Measurements from ENCODE around the gene NPHP1. TPM values are rescaled to one million over a fixed set of nuclear protein-coding genes. Genes with fewer than 3 reads are reported as not detected.
A peak's percentile ranks its signal among the peaks of the same experiment; 100 is the strongest.
"Not testable (repeated sequence)": the region's sequence is repeated elsewhere in the genome, so short reads cannot be mapped to it uniquely, and the experiment has no call there.

NPHP1 gene
- total RNA-seq, 6 experiments from 2014 or later = 5.5 to 8.7 (median 6.3) TPM

DNA sequence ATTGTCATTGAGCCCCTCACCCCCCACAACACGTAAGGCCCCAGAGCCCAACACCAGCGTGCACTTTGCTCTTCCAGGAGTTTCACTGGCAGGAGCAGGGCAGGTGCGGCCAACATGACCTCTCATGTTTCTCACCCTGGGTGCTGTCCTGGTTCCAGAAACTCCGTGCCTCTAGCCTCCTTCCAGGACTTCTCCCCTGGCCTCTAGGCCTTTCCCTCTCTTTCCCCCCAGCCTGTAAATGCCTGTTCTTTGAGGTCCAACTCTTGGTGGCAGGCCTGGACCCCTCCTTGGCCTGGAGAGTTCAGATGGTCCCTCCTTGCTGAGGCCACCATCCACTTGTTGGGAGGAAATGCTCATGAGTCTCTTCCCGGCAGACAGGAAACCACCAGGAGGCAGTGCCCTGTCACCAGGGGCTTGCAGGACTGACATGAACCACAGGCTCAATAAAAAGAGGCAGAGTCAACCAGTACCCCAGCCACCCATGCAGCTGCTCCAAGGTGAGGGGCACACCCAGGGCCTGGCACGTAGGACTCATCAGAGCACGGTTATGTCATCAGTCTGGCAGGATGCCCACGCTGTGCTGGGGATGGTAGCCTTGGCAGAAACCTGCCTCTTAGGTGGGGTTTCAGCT, 90.7 kb downstream of the NPHP1 start:
- Mint-ChIP-seq H3K27ac (no peak overlapping the region), H3K27me3 (ENCODE audit: insufficient read depth) (peaks cover 6% of the 10 kb centered on the region), H3K4me1 (ENCODE audit: low read depth) (peaks cover 35% of the 10 kb centered on the region), H3K9me3 (peaks cover 11% of the 10 kb centered on the region; the same call in 1 of the 2 replicates), H3K4me3 (peak overlapping the region; percentile 82), H3K36me3 (ENCODE audit: low read depth) (peaks cover 32% of the 10 kb centered on the region)
- TF ChIP-seq, protein P1, sequence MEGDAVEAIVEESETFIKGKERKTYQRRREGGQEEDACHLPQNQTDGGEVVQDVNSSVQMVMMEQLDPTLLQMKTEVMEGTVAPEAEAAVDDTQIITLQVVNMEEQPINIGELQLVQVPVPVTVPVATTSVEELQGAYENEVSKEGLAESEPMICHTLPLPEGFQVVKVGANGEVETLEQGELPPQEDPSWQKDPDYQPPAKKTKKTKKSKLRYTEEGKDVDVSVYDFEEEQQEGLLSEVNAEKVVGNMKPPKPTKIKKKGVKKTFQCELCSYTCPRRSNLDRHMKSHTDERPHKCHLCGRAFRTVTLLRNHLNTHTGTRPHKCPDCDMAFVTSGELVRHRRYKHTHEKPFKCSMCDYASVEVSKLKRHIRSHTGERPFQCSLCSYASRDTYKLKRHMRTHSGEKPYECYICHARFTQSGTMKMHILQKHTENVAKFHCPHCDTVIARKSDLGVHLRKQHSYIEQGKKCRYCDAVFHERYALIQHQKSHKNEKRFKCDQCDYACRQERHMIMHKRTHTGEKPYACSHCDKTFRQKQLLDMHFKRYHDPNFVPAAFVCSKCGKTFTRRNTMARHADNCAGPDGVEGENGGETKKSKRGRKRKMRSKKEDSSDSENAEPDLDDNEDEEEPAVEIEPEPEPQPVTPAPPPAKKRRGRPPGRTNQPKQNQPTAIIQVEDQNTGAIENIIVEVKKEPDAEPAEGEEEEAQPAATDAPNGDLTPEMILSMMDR (IDR thresholded peaks at IDR 0.05) = peak; percentile 69
- DNase-seq = peak; percentile 37

- Mint-ChIP-seq H3K36me3 (ENCODE audit: low read depth) (peaks cover 43% of the 10 kb centered on the region), H3K9me3 (peaks cover 11% of the 10 kb centered on the region; the same call in 1 of the 2 replicates), H3K4me1 (ENCODE audit: low read depth) (peaks cover 55% of the 10 kb centered on the region)
- H3K4me3 Mint-ChIP-seq; H3K27me3 Mint-ChIP-seq (ENCODE audit: insufficient read depth); DNase-seq; H3K27ac Mint-ChIP-seq: not testable (repeated sequence)
These were observed 96.5 kb downstream of the NPHP1 start for GRCh38 chr2:110108291-110108690.

DNA sequence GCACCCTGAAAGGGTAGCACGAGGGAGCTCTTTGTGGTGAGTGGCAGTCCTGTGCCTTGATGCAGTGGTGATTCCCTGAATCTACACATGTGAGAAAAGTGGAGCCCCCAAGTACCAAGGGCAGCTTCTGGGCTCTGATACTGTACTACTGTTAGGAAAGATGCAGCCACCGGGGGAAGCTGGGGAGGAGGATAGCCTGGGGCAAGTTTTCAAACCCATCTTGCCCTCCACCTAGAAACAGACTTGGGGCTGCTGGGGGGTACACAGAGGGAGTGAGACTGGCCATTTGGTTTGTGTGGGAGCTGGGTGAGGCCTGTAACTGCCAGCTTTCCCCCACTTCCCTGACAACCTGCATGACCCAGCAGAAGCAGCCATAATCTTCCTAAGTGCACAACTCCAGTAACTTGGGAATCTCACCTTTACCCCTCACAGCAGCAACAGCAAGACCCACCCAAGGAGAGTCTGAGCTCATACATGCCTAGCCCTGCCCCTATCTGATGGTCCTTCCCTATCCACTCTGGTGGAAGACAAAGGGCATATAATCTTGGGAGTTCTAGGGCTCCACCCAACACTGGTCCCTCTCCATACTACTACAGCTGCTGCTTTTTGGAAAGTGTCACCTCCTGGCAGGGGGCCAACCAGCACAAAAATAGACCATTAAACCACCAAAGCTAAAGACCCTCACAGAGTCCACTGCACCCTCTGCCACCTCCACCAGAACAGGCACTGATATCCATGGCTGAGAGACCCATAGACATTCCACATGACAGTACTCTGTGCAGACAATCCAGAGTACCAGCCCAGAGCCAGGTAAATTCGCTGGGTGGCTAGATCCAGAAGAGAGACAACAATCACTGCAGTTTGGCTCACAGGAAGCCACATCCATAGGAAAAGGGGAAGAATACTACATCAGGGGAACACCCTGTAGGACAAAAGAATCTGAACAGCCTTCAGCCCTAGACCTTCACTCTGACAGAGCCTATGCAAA, 97.4 kb downstream of the NPHP1 start:
- Mint-ChIP-seq H3K27me3 (ENCODE audit: insufficient read depth) (no peaks in the 10 kb centered on the region), H3K27ac (peak overlapping the region; percentile 20; the same call in 1 of the 2 replicates), H3K4me1 (ENCODE audit: low read depth) (peaks cover 64% of the 10 kb centered on the region), H3K4me3 (no peak overlapping the region), H3K36me3 (ENCODE audit: low read depth) (peaks cover 37% of the 10 kb centered on the region), H3K9me3 (peaks cover 11% of the 10 kb centered on the region; the same call in 1 of the 2 replicates)
- no peak for DNase-seq
- TF ChIP-seq, protein P1 (IDR thresholded peaks at IDR 0.05) = no peak

DNA sequence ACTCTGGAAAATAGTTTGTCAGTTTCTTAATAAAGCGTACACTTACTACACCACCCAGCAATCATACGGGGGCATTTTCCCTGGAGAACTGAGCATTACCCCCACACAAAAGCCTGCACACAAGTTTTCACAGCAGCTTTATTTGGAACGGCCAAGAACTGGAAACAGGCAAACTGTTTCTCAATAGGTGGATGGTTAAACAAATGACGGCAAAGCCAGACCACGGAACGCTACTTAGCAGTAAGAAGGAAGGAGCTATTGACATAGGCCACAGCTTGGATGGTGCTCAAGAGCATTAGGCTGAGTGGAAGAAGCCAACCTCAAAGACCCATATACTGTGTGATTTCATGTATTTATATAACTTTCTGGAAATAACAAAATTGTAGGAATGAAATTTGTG, 98.2 kb downstream of the NPHP1 start:
- H3K27me3 Mint-ChIP-seq (ENCODE audit: insufficient read depth) = no peaks in the 10 kb centered on the region
- H3K36me3 Mint-ChIP-seq (ENCODE audit: low read depth) = peaks cover 30% of the 10 kb centered on the region
- DNase-seq = no peak
- peaks cover 71% of the 10 kb centered on the region for H3K4me1 Mint-ChIP-seq (ENCODE audit: low read depth)
- peaks cover 11% of the 10 kb centered on the region; the same call in 1 of the 2 replicates for H3K9me3 Mint-ChIP-seq
- no peak overlapping the region for H3K4me3 Mint-ChIP-seq
- TF ChIP-seq, protein P1 (IDR thresholded peaks at IDR 0.05) = no peak
- peak overlapping the region; percentile 93 for H3K27ac Mint-ChIP-seq

- TF ChIP-seq, protein P1 (IDR thresholded peaks at IDR 0.05) = no peak
- Mint-ChIP-seq H3K36me3 (ENCODE audit: low read depth) (peaks cover 22% of the 10 kb centered on the region), H3K27me3 (ENCODE audit: insufficient read depth) (no peaks in the 10 kb centered on the region), H3K4me3 (peak overlapping the region; percentile 49), H3K27ac (peak overlapping the region; percentile 93), H3K4me1 (ENCODE audit: low read depth) (peaks cover 79% of the 10 kb centered on the region), H3K9me3 (peaks cover 11% of the 10 kb centered on the region; the same call in 1 of the 2 replicates)
- peak; percentile 71 for DNase-seq
These were observed 99.0 kb downstream of the NPHP1 start for GRCh38 chr2:110105608-110106467.
